ENCODE data around the gene PDK1. TPM values are rescaled to one million over a fixed set of nuclear protein-coding genes. Genes with fewer than 3 reads are reported as not detected.
"Not testable (repeated sequence)": the region's sequence is repeated elsewhere in the genome, so short reads cannot be mapped to it uniquely, and the experiment has no call there.

PDK1 gene
- total and polyA plus RNA-seq, 12 donors = 4.2 to 106 (median 48.4) TPM

DNA sequence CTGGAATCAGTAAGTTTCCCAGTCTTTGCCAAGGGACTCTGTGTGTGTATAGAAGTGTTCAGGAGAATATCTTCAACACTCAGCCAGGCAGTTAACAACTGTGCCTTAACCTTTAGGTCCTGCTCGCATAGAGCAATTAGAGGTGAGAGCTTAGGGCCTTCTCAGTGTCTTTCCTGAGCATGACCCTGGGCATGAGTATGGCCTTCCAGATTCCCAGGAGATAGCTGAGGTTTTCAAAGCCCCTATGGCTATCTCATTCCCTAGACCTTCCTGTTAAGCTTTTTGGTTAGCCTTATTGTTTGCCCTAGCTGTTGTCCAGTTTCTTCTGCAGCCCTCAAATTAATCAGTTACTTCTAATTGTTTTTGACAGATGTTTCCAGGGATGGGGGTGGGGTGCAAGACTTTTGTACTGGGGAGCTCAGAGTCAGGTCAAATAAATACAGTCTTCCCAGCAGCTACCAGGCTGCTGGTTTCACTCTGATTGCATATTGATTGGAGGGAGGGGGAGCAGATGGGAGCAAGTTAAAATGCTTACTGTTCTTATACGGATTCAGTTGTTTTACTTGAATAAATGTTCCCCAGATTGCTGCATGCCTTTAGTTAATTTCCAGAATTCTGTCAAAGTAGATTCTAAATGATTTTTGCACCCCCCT is 23.1 kb downstream of the PDK1 start:
- peaks cover 0 to 98% (median 20%) of the 10 kb centered on the region in 9 donors for H3K36me3 ChIP-seq
- no peaks in the 10 kb centered on the region for H3K4me1 ChIP-seq
- WGBS, 2 donors = 91 to 94% methylated on average over 2 of the region's 2 CpGs
- intact Hi-C loops (cut with DNase I) = no loop called here
- peaks cover 0 to 64% (median 25%) of the 10 kb centered on the region in 11 donors for H3K9me3 ChIP-seq
- TF ChIP-seq, protein P1, sequence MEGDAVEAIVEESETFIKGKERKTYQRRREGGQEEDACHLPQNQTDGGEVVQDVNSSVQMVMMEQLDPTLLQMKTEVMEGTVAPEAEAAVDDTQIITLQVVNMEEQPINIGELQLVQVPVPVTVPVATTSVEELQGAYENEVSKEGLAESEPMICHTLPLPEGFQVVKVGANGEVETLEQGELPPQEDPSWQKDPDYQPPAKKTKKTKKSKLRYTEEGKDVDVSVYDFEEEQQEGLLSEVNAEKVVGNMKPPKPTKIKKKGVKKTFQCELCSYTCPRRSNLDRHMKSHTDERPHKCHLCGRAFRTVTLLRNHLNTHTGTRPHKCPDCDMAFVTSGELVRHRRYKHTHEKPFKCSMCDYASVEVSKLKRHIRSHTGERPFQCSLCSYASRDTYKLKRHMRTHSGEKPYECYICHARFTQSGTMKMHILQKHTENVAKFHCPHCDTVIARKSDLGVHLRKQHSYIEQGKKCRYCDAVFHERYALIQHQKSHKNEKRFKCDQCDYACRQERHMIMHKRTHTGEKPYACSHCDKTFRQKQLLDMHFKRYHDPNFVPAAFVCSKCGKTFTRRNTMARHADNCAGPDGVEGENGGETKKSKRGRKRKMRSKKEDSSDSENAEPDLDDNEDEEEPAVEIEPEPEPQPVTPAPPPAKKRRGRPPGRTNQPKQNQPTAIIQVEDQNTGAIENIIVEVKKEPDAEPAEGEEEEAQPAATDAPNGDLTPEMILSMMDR (IDR thresholded peaks at IDR 0.05) = no peak
- no peak for DNase-seq
- no peak overlapping the region for H3K27ac ChIP-seq
- H3K4me3 ChIP-seq = no peak overlapping the region
- no peaks in the 10 kb centered on the region for H3K27me3 ChIP-seq
- no peak for ATAC-seq

DNA sequence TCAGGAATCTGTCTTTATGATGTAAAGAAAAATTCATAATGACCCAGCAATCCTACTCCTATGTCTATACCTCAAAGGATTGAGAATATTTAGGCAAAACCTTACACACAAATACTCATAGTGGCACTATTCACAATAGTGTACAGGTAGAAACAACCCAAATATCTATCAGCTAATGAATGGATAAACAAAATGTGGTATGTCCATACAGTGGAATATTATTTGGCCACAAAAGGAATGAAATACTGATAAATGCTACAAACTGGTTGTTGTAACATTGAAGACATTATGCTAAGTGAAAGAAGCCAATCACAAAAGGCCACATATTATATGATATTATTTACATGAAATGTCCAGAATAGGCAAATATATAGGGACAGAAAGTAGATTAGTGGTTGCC is 24.7 kb downstream of the PDK1 start:
- intact Hi-C loops (cut with DNase I) = no loop called here
- Histone ChIP-seq H3K27me3 (no peaks in the 10 kb centered on the region), H3K9me3 (peaks cover 0 to 49% (median 17%) of the 10 kb centered on the region in 11 donors), H3K4me3 (no peak overlapping the region), H3K27ac (no peak overlapping the region), H3K4me1 (no peaks in the 10 kb centered on the region), H3K36me3 (peaks cover 0 to 96% (median 9%) of the 10 kb centered on the region in 9 donors)
- ATAC-seq (no peak), DNase-seq (no peak)
- TF ChIP-seq, protein P1 (IDR thresholded peaks at IDR 0.05) = no peak

DNA sequence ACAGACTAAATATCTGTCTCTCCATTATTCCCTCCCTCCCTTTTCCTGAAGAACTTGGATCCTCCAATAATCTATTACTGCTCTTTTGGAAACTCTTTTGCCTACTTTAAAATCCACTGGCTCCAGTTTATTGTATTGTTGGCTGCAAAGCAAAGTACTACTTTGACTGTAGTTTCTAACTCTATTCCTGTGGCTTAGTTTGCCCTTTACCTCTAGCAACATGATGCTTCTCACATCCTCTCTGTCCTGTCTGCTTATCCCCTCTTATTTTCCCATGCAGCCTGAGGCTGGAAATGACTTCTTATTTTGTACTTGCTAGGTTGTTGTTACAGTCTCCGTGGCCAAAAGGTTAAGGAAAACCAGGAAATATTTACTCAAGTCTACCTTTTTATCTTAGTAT is 26.8 kb downstream of the PDK1 start:
- WGBS, 2 donors = 84 to 93% methylated on average over 1 of the region's 1 CpG
- Histone ChIP-seq H3K4me1 (no peaks in the 10 kb centered on the region), H3K27me3 (no peaks in the 10 kb centered on the region), H3K27ac (no peak overlapping the region), H3K9me3 (peaks cover 0 to 28% (median 10%) of the 10 kb centered on the region in 11 donors), H3K4me3 (no peak overlapping the region), H3K36me3 (peaks cover 0 to 96% (median 21%) of the 10 kb centered on the region in 9 donors)
- TF ChIP-seq, protein P1 (IDR thresholded peaks at IDR 0.05) = no peak
- DNase-seq = no peak
- ATAC-seq = no peak
- intact Hi-C loops (cut with DNase I) = no loop called here

DNA sequence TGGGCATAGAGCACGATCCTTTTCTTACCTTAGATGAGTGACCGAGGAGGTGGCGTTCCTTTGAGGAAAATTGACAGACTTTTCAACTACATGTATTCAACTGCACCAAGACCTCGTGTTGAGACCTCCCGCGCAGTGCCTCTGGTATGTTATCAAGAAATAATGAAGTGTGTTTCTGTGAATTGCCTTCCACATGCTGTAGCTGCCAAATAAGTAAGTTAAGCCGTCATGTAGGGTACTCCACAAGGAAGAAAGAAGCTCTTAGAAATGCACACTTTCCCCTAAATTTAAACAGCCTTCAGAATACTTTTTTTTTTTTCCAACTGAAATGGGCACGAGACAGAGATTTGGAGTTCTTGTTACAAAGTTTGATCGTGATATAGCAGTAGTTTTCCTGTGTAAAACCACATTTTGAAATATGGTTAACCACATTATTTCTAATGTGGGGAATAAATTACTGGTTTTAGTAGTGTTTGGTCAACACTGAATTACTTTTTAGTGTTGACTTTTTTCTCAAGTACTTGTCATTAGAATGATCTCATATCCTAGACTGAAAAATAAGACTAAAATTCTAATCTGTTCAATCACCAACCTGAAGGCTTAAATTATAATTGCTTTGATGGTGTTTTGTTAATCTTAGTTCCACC is 30.5 kb downstream of the PDK1 start:
- peaks cover 0 to 93% (median 16%) of the 10 kb centered on the region in 9 donors for H3K36me3 ChIP-seq
- H3K27me3 ChIP-seq = no peaks in the 10 kb centered on the region
- no peaks in the 10 kb centered on the region for H3K9me3 ChIP-seq
- no peak for ATAC-seq
- intact Hi-C loops (cut with DNase I) = no loop called here
- DNase-seq = no peak
- TF ChIP-seq, protein P1 (IDR thresholded peaks at IDR 0.05) = no peak
- 61 to 85% methylated on average over 9 of the region's 9 CpGs for WGBS, 2 donors
- H3K4me1 ChIP-seq = peaks cover 0 to under 1% (median 0%) of the 10 kb centered on the region in 9 donors
- no peak overlapping the region for H3K27ac ChIP-seq
- no peak overlapping the region for H3K4me3 ChIP-seq

DNA sequence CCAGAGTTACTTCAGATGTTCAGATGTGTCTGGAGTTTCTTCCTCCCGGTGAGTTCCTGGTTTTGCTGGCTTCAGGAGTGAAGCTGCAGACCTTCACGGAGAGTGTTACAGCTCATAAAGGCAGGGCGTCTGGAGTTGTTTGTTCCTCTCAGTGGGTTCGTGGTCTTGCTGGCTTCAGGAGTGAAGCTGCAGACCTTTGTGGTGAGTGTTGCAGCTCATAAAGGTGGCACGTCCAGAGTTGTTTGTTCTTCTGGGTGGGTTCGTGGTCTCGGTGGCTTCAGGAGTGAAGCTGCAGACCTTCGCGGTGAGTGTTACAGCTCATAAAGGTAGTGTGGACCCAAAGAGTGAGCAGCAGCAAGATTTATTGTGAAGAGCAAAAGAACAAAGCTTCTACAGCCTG is 31.3 kb downstream of the PDK1 start:
- WGBS, 2 donors = 97 to 99% methylated on average over 9 of the region's 9 CpGs
- H3K27me3 ChIP-seq; H3K4me1 ChIP-seq; intact Hi-C loops (cut with DNase I); DNase-seq; H3K4me3 ChIP-seq; ATAC-seq; H3K9me3 ChIP-seq; H3K27ac ChIP-seq: not testable (repeated sequence)
- peaks cover 0 to 84% (median 16%) of the 10 kb centered on the region in 9 donors for H3K36me3 ChIP-seq

Measured in heart right ventricle (tissue), 16 donors.